Motor neuron (in vitro differentiated cells): ENCODE measurements around the gene AKR1B1. TPM values are rescaled to one million over a fixed set of nuclear protein-coding genes. Genes with fewer than 3 reads are reported as not detected.

Experiments used
- ATAC-seq, 8 experiments: fragments of 200-7000 bp; cut with Tn5 transposase; replicated peaks in 6 of 8; 2 replicates each; pipeline ENCODE4 v1.8.0; 2021; ENCODE audit warnings: mild to moderate bottlenecking in 8 of 8, moderate library complexity in 8 of 8
- H3K27ac ChIP-seq, 2 donors: fragments of 250-450 bp; sonication (Bioruptor Pico); 2 replicates each; pipeline ENCODE4 v1.9.0; 2021; ENCODE audit warnings: antibody characterized with exemption in 2 of 2, mild to moderate bottlenecking in 2 of 2, moderate library complexity in 1 of 2
- H3K4me1 ChIP-seq, 2 donors: fragments of 250-450 bp; sonication (Bioruptor Pico); replicated peaks in 1 of 2; 2 replicates each; pipeline ENCODE4 v1.6.1; 2021; ENCODE audit warnings: antibody characterized with exemption in 2 of 2, mild to moderate bottlenecking in 2 of 2, moderate library complexity in 1 of 2
- H3K4me3 ChIP-seq, 5 donors: fragments of 250-450 bp; sonication (Bioruptor Pico); 2 replicates each; pipeline ENCODE4 v1.9.0; 2021; ENCODE audit warnings: antibody characterized with exemption in 5 of 5, mild to moderate bottlenecking in 5 of 5, moderate library complexity in 4 of 5
- WGBS, 10 experiments: fragments of 450-650 bp; shearing (Covaris generic); methylation state at CpG; one replicate each; pipeline ENCODE4 v1.0.0; 2022; 5-methylcytosine and 5-hydroxymethylcytosine counted together
- in situ Hi-C, 9 experiments: fragments of 400-800 bp; cut with MboI; loops; one replicate each; pipeline ENCODE4 v1.15.0; 2021; ENCODE audit warnings: low sequenced_read_pairs in 9 of 9, low pct_unique_long_range_greater_than_20kb in 2 of 9; ENCODE audit not compliant: unreplicated experiment in 9 of 9
- total RNA-seq, 8 experiments: library from RNA; unstranded; fragments of 300-600 nt; gene quantifications; 2 replicates each; pipeline versions ENCODE4 v1.2.3 to v1.2.4, GENCODE V29; 2022

The AKR1B1 gene
- total RNA-seq, 8 experiments from 2014 or later: 33.7 to 104 (median 46.1) TPM

DNA sequence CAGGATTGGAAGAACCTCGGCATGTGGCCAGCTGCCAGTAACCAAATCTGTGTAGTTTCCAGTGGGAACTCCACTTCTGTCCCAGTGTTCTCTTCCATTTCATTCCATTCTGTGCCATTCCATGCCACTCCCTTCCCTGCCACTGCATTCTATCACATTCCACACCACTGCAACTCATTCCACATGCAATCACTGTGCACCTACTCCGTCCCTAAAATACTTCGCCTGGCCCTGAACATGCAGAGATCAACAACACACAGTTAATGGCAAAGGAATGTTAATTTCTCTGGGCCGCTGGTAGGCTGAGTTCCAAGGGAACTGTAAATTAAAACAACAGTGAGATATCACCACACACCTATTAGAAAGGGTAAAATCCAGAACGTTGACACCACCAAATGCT, 64.8 kb downstream of the AKR1B1 start:
- 18 to 94% (median 76%) methylated on average over 1 to 5 of the region's 5 CpGs for WGBS, 10 experiments
- no peak overlapping the region for H3K4me3 ChIP-seq
- no peak overlapping the region for H3K27ac ChIP-seq
- in situ Hi-C loops: no loop called here
- no peaks in the 10 kb centered on the region for H3K4me1 ChIP-seq
- ATAC-seq: no peak

Other genes with a start within 250 kb of the AKR1B1 start
- gene SLC35B4, start 142.2 kb downstream of the AKR1B1 start, total RNA-seq: 10 to 100 TPM; 14.3 to 21.6 (median 17.4) TPM
- gene AKR1B10, start 68.5 kb upstream of the AKR1B1 start, total RNA-seq: 1 to 10 TPM in 1 of 8 experiments, under 1 TPM in 1, not detected in 6; 0.33 to 1.2 TPM
- gene AKR1B15, start 90.0 kb upstream of the AKR1B1 start, total RNA-seq: under 1 TPM in 5 of 8 experiments, not detected in 3; 0.05 to 0.47 (median 0.21) TPM
- 10 to 100 TPM in 7 of 8 experiments, 1 to 10 TPM in 1; 9.2 to 34.4 (median 19.8) TPM for gene BPGM, start 187.8 kb upstream of the AKR1B1 start, total RNA-seq